Measurements from ENCODE around the gene AGAP1. TPM values are rescaled to one million over a fixed set of nuclear protein-coding genes. Genes with fewer than 3 reads are reported as not detected.

Gene AGAP1
- total and polyA plus RNA-seq, 10 donors = 1.1 to 26.6 (median 11.3) TPM

DNA sequence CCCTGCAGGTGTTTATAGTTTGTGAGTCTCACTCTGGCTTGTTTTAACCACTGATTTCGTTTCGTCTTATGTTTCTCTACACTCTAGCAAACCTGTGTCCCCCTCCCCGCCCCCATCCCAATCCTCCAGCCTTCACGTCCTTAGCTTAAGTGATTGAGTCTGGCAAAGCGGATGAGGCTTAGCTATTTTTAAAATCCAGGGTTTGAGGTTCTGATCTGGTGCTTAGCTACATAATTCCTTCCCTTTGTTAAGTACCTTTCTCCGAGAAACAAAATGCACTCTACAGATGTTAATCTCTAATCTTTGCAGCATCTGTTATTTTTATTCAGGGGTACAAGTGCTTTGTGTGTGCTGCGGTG, 7.8 kb downstream of the AGAP1 start:
- no peak for DNase-seq
- Histone ChIP-seq H3K27me3 (replicated peaks in 1 of 7) (peaks cover 0 to 47% (median 0%) of the 10 kb centered on the region in 7 donors), H3K27ac (no peak overlapping the region), H3K36me3 (no peaks in the 10 kb centered on the region), H3K4me3 (no peak overlapping the region), H3K4me1 (peaks cover 0 to 39% (median 14%) of the 10 kb centered on the region in 6 donors), H3K9me3 (no peaks in the 10 kb centered on the region)
- WGBS, 5 donors = 5 to 15% (median 9%) methylated on average over 7 of the region's 7 CpGs
- no peak for TF ChIP-seq POLR2A (IDR thresholded peaks at IDR 0.05)
- TF ChIP-seq, protein P1, sequence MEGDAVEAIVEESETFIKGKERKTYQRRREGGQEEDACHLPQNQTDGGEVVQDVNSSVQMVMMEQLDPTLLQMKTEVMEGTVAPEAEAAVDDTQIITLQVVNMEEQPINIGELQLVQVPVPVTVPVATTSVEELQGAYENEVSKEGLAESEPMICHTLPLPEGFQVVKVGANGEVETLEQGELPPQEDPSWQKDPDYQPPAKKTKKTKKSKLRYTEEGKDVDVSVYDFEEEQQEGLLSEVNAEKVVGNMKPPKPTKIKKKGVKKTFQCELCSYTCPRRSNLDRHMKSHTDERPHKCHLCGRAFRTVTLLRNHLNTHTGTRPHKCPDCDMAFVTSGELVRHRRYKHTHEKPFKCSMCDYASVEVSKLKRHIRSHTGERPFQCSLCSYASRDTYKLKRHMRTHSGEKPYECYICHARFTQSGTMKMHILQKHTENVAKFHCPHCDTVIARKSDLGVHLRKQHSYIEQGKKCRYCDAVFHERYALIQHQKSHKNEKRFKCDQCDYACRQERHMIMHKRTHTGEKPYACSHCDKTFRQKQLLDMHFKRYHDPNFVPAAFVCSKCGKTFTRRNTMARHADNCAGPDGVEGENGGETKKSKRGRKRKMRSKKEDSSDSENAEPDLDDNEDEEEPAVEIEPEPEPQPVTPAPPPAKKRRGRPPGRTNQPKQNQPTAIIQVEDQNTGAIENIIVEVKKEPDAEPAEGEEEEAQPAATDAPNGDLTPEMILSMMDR (IDR thresholded peaks at IDR 0.05 in 8 of 11, conservative IDR thresholded peaks at IDR 0.05 in 3 of 11) = no peak
- TF ChIP-seq POLR2AphosphoS5 (IDR thresholded peaks at IDR 0.05) = no peak
- intact Hi-C loops (cut with DNase I; ENCODE audit: low total_unique reads) = no loop called here

DNA sequence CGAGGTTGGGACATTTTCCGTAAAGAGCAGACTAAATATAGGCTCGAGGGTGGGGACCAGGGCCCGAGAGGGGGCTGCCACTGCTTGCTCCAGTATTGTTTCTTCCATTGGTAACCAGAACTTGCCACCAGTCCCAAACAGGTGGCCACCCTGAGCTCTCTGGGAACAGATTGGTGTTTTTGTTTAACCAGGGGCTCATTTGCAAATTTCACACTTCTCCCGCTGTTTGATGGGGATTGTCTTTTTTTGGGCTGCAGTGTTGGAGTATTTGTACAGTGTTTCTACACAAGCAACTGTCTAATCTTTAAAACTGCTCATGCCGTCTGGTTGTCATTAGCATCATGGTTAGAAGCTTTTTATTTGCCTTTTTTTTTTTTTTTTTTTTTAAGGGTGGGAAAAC, 8.5 kb downstream of the AGAP1 start:
- DNase-seq = no peak
- intact Hi-C loops (cut with DNase I; ENCODE audit: low total_unique reads) = no loop called here
- H3K27ac ChIP-seq = no peak overlapping the region

DNA sequence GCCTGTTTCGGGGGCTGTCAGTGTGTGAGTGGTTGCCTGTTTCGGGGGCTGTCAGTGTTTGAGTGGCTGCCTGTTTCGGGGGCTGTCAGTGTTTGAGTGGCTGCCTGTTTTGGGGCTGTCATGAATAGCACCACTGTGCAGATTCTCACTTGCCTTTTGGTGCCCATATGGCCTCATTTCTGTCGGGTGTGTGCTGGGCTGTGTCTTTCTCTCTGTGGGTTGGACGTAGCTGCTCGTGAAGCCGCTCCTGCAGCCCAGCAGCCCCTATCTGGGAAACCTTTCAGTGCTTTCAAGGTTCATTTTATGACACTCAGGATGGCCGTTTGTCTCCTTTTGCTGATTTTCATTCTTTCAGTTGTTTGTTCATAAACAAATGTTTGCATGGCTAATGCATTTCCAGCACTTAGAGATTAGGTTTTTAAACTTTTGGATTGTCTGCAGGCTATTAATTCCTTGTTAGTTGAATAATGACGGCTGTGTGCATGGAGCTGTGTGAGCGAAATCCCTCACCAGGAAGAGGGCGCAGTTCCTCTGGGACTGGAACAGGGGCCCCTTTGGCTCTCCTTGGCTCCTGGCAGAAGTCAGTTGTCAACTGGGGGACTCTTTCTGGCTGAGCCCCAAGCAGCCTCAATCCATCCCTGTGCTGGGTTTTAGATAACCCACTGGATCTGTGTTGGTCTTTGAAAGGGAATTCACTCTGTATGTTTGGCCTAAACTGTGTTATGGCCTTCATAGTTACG, 10.8 kb downstream of the AGAP1 start:
- H3K4me1 ChIP-seq = peaks cover 0 to 34% (median 13%) of the 10 kb centered on the region in 6 donors
- intact Hi-C loops (cut with DNase I; ENCODE audit: low total_unique reads) = no loop called here
- H3K27me3 ChIP-seq (replicated peaks in 1 of 7) = peaks cover 0 to 35% (median 0%) of the 10 kb centered on the region in 7 donors
- 64 to 74% (median 67%) methylated on average over 11 to 12 of the region's 12 CpGs for WGBS, 5 donors
- no peak for DNase-seq
- no peaks in the 10 kb centered on the region for H3K36me3 ChIP-seq
- TF ChIP-seq, protein P1 (IDR thresholded peaks at IDR 0.05 in 8 of 11, conservative IDR thresholded peaks at IDR 0.05 in 3 of 11) = no peak
- no peak for TF ChIP-seq POLR2AphosphoS5 (IDR thresholded peaks at IDR 0.05)
- no peak for TF ChIP-seq POLR2A (IDR thresholded peaks at IDR 0.05)
- H3K9me3 ChIP-seq = no peaks in the 10 kb centered on the region
- no peak overlapping the region for H3K27ac ChIP-seq
- H3K4me3 ChIP-seq = no peak overlapping the region

More for the DNA sequence above, 8.5 kb downstream of the AGAP1 start:
- peaks cover 0 to 40% (median 0%) of the 10 kb centered on the region in 7 donors for H3K27me3 ChIP-seq (replicated peaks in 1 of 7)
- no peak overlapping the region for H3K4me3 ChIP-seq
- peaks cover 0 to 37% (median 13%) of the 10 kb centered on the region in 6 donors for H3K4me1 ChIP-seq
- WGBS, 5 donors = 38 to 61% (median 44%) methylated on average over 6 of the region's 6 CpGs
- H3K36me3 ChIP-seq = no peaks in the 10 kb centered on the region
- H3K9me3 ChIP-seq = no peaks in the 10 kb centered on the region
- TF ChIP-seq, protein P1 (IDR thresholded peaks at IDR 0.05 in 8 of 11, conservative IDR thresholded peaks at IDR 0.05 in 3 of 11) = no peak
- TF ChIP-seq POLR2A (IDR thresholded peaks at IDR 0.05) (no peak), POLR2AphosphoS5 (IDR thresholded peaks at IDR 0.05) (no peak)

DNA sequence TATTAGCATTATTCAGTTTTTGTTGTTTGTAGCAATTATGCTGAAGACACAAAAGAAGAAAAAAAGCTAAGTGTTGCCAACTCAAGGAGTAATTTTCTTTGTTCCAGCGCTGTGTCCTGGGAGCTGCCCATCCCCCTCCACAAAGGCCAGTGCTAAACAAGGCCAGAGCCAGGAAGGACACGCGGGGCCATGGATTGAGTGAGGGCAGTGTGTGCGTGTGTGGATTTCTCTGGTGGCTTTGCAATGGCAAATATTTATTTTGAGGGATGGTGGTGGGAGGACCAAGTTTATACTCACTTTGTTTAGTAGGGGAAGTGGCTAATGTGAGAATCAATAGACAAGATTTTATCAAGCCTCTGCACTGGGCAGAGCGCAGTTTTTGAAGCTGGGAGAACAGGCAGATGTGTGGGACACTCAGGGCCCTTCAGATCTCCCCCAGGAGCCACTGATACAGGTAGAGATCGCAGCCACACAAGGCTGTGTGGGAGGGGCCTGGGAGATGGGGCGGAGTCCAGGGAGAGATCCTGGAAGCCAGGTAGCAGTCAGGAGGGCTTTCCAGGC, 11.4 kb downstream of the AGAP1 start:
- Histone ChIP-seq H3K4me3 (no peak overlapping the region), H3K9me3 (no peaks in the 10 kb centered on the region), H3K36me3 (no peaks in the 10 kb centered on the region), H3K4me1 (peaks cover 0 to 34% (median 13%) of the 10 kb centered on the region in 6 donors), H3K27me3 (replicated peaks in 1 of 7) (peaks cover 0 to 34% (median 0%) of the 10 kb centered on the region in 7 donors), H3K27ac (no peak overlapping the region)
- DNase-seq = no peak
- 54 to 59% (median 59%) methylated on average over 7 of the region's 7 CpGs for WGBS, 5 donors
- TF ChIP-seq POLR2A (IDR thresholded peaks at IDR 0.05) (no peak), POLR2AphosphoS5 (IDR thresholded peaks at IDR 0.05) (no peak)
- TF ChIP-seq, protein P1 (IDR thresholded peaks at IDR 0.05 in 8 of 11, conservative IDR thresholded peaks at IDR 0.05 in 3 of 11) = no peak
- intact Hi-C loops (cut with DNase I; ENCODE audit: low total_unique reads) = no loop called here

All from spleen (tissue), 11 donors.